DMS153 treated with DMSO at 0.1 percent for 48 hours (cell line): Measurements from ENCODE around the gene ZNF414.
A peak's percentile ranks its signal among the peaks of the same experiment; 100 is the strongest.
"Not testable (repeated sequence)": the region's sequence is repeated elsewhere in the genome, so short reads cannot be mapped to it uniquely, and the experiment has no call there.

Source experiments
- DNase-seq: peaks from one replicate; lab custom pipeline; 2025; ENCODE audit not compliant: unreplicated experiment; lab: John Stamatoyannopoulos, UW

The ZNF414 gene

GRCh38 chr19:8518536-8518935 lies 4.6 kb upstream of the ZNF414 start:
- DNase-seq = no peak

GRCh38 chr19:8517551-8518442 lies 3.8 kb upstream of the ZNF414 start:
- no peak for DNase-seq

GRCh38 chr19:8515317-8515716 lies 1.4 kb upstream of the ZNF414 start:
- no peak for DNase-seq

- DNase-seq = not testable (repeated sequence)
Observed at GRCh38 chr19:8514505-8515009, 590 bp upstream of the ZNF414 start.

GRCh38 chr19:8513036-8513686 lies 806 bp downstream of the ZNF414 start:
- DNase-seq = no peak

GRCh38 chr19:8512115-8512967 lies 1.6 kb downstream of the ZNF414 start:
- DNase-seq = no peak

GRCh38 chr19:8511573-8512101 lies 2.3 kb downstream of the ZNF414 start:
- no peak for DNase-seq

GRCh38 chr19:8510589-8511115 lies 3.3 kb downstream of the ZNF414 start:
- DNase-seq = no peak

- no peak for DNase-seq
Observed at GRCh38 chr19:8506402-8506957, 7.5 kb downstream of the ZNF414 start.

- peak; percentile 55 for DNase-seq
Observed at GRCh38 chr19:8505680-8506401, 8.1 kb downstream of the ZNF414 start.

- no peak for DNase-seq
Observed at GRCh38 chr19:8504919-8505318, 9.0 kb downstream of the ZNF414 start.

GRCh38 chr19:8504171-8504570 lies 9.8 kb downstream of the ZNF414 start:
- DNase-seq = no peak

GRCh38 chr19:8503510-8503909 lies 10.5 kb downstream of the ZNF414 start:
- no peak for DNase-seq

- no peak for DNase-seq
Observed at GRCh38 chr19:8501981-8502380, 12.0 kb downstream of the ZNF414 start.

GRCh38 chr19:8501516-8501915 lies 12.5 kb downstream of the ZNF414 start:
- no peak for DNase-seq

- no peak for DNase-seq
Observed at GRCh38 chr19:8500158-8500557, 13.8 kb downstream of the ZNF414 start.

- no peak for DNase-seq
Observed at GRCh38 chr19:8499048-8499833, 14.7 kb downstream of the ZNF414 start.

- no peak for DNase-seq
Observed at GRCh38 chr19:8498295-8498694, 15.7 kb downstream of the ZNF414 start.

GRCh38 chr19:8494158-8494557 lies 19.8 kb downstream of the ZNF414 start:
- no peak for DNase-seq
